Neural progenitor cell (in vitro differentiated cells): ENCODE measurements around the gene DAPL1.

Source experiments
- EZH2 ChIP-seq: fragments of 200-600 bp; sonication (generic); IDR thresholded peaks from 2 replicates; pipeline ENCODE4 v1.6.1; 2017; ENCODE audit warnings: antibody characterized with exemption, mild to moderate bottlenecking, moderate library complexity
- TF ChIP-seq, protein P1 (sequence below): fragments of 200-600 bp; sonication (generic); IDR thresholded peaks from 2 replicates; pipeline ENCODE4 v1.5.1; 2017; ENCODE audit warnings: antibody characterized with exemption, mild to moderate bottlenecking

- TF ChIP-seq, protein P1, sequence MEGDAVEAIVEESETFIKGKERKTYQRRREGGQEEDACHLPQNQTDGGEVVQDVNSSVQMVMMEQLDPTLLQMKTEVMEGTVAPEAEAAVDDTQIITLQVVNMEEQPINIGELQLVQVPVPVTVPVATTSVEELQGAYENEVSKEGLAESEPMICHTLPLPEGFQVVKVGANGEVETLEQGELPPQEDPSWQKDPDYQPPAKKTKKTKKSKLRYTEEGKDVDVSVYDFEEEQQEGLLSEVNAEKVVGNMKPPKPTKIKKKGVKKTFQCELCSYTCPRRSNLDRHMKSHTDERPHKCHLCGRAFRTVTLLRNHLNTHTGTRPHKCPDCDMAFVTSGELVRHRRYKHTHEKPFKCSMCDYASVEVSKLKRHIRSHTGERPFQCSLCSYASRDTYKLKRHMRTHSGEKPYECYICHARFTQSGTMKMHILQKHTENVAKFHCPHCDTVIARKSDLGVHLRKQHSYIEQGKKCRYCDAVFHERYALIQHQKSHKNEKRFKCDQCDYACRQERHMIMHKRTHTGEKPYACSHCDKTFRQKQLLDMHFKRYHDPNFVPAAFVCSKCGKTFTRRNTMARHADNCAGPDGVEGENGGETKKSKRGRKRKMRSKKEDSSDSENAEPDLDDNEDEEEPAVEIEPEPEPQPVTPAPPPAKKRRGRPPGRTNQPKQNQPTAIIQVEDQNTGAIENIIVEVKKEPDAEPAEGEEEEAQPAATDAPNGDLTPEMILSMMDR: no peak
- no peak for TF ChIP-seq EZH2
Observed at GRCh38 chr2:158809816-158810215, 14.7 kb downstream of the DAPL1 start.
